Measurements from ENCODE around the gene KIF17. TPM values are rescaled to one million over a fixed set of nuclear protein-coding genes. Genes with fewer than 3 reads are reported as not detected.

KIF17 gene
- total and polyA plus RNA-seq, 2 of the 8 experiments (the other 6 are each of a cell fraction or from before 2014, with no cell fraction given), result 6.9 to 10.4 TPM

GRCh38 chr1:20668581-20668980, 49.2 kb downstream of the KIF17 start:
- DNase-seq (ENCODE audit: low read depth in 1 of 2, low spot score in 2 of 2) (no peak), FAIRE-seq (no peak)
- TF ChIP-seq CREB1 (IDR thresholded peaks at IDR 0.05), result no peak
- no peak for TF ChIP-seq SAP30 (IDR thresholded peaks at IDR 0.05; ENCODE audit: insufficient read depth, insufficient replicate concordance, low read length)
- no peak for TF ChIP-seq POU5F1 (IDR thresholded peaks at IDR 0.05; ENCODE audit: low read depth, low read length)
- no peak for TF ChIP-seq ATF2 (IDR thresholded peaks at IDR 0.05; ENCODE audit: low read length)
- TF ChIP-seq SRF (IDR thresholded peaks at IDR 0.05; ENCODE audit: low read depth, low read length), result no peak
- TF ChIP-seq SIRT6 (IDR thresholded peaks at IDR 0.05; ENCODE audit: low read length), result no peak
- no peak for TF ChIP-seq SIN3A (conservative IDR thresholded peaks at IDR 0.05 in 1 of 2, IDR thresholded peaks at IDR 0.05 in 1 of 2; ENCODE audit: low read depth in 1 of 2, low read length in 2 of 2)
- no peak for TF ChIP-seq KDM5A (IDR thresholded peaks at IDR 0.05; ENCODE audit: low read length)
- no peak for TF ChIP-seq CHD1 (IDR thresholded peaks at IDR 0.05; ENCODE audit: low read depth, low read length)
- no peak for TF ChIP-seq SP4 (IDR thresholded peaks at IDR 0.05; ENCODE audit: low read length)
- TF ChIP-seq CEBPB (IDR thresholded peaks at IDR 0.05; ENCODE audit: low read depth, low read length), result no peak
- no peak for TF ChIP-seq BCL11A (IDR thresholded peaks at IDR 0.05; ENCODE audit: low read depth in 2 of 2, low read length in 2 of 2)
- no peak for TF ChIP-seq CHD2 (IDR thresholded peaks at IDR 0.05; ENCODE audit: low read length)
- no peak for TF ChIP-seq HDAC6 (IDR thresholded peaks at IDR 0.05; ENCODE audit: low read depth, low read length)
- no peaks in the 10 kb centered on the region; a peak in 1 of 4 replicates for H3K9me3 ChIP-seq (ENCODE audit: insufficient read depth in 2 of 2, low read depth in 1 of 2, low read length in 1 of 2)
- H3K4me1 ChIP-seq (replicated peaks in 1 of 4; ENCODE audit: control insufficient read depth in 3 of 4, insufficient read depth in 4 of 4, low read length in 3 of 4), result no peaks in the 10 kb centered on the region
- no peak overlapping the region for H3K4ac ChIP-seq (replicated peaks; ENCODE audit: insufficient read length, low read depth, low read length)
- no peak overlapping the region for H3K18ac ChIP-seq (ENCODE audit: extremely low read depth, low read length)
- H2BK15ac ChIP-seq (ENCODE audit: low read length), result no peak overlapping the region
- H4K91ac ChIP-seq (replicated peaks; ENCODE audit: insufficient read length, low read length), result no peak overlapping the region
- ChIA-PET CTCF (ENCODE audit: partially characterized antibody) (interaction anchor here (0.6 to 1.4 kb wide), 6 partner anchors 9 to 79 kb away, joined by 3 to 5 read pairs (median 3); no protein-coding TSS in a partner anchor), POLR2A (ENCODE audit: partially characterized antibody) (interaction anchor here (0.7 kb wide), 1 partner anchor 109 kb away, joined by 3 read pairs; no protein-coding TSS in a partner anchor)
- no peak overlapping the region for H2BK12ac ChIP-seq (ENCODE audit: low read depth, low read length)
- H3K56ac ChIP-seq (replicated peaks; ENCODE audit: insufficient read length, low read depth, low read length), result no peak overlapping the region
- H4K20me1 ChIP-seq (replicated peaks in 1 of 2; ENCODE audit: control insufficient read depth in 1 of 2, insufficient read depth in 2 of 2, low read length in 2 of 2), result no peaks in the 10 kb centered on the region
- no peaks in the 10 kb centered on the region for H3K79me1 ChIP-seq (ENCODE audit: low read depth, low read length)
- 93% methylated on average over 1 of the region's 1 CpG; no CpG with 5 or more reads in 1 of the 2 experiments for WGBS, 2 experiments (ENCODE audit: extremely low coverage in 1 of 2, insufficient coverage in 1 of 2, insufficient read length in 1 of 2, insufficient replicate concordance in 2 of 2, low coverage in 1 of 2, low lambda C conversion rate in 2 of 2, missing lambda C conversion rate in 1 of 2)
- H3K9ac ChIP-seq (replicated peaks in 1 of 4; ENCODE audit: extremely low read depth in 1 of 4, low read depth in 3 of 4, low read length in 3 of 4), result no peak overlapping the region
- peaks cover 0 to 6% (median 3%) of the 10 kb centered on the region in 4 experiments; a peak in 2 of 8 replicates for H3K36me3 ChIP-seq (ENCODE audit: control insufficient read depth in 2 of 4, insufficient read depth in 4 of 4, low read length in 3 of 4)
- no peak overlapping the region for H2AFZ ChIP-seq (ENCODE audit: low read length)
- no peak overlapping the region for H4K8ac ChIP-seq (ENCODE audit: extremely low read depth, insufficient read depth, low read length)
- no peak overlapping the region for H3K23ac ChIP-seq (ENCODE audit: insufficient read length)
- no peak overlapping the region for H3K27ac ChIP-seq (ENCODE audit: low read depth, low read length)
- no peak overlapping the region for H2BK120ac ChIP-seq (replicated peaks; ENCODE audit: low read depth, low read length)
- H3K23me2 ChIP-seq (ENCODE audit: low read depth, low read length), result no peaks in the 10 kb centered on the region
- no peak overlapping the region for H2BK20ac ChIP-seq (ENCODE audit: low read length)
- no peak overlapping the region for H3K14ac ChIP-seq (ENCODE audit: insufficient read length)
- H4K5ac ChIP-seq (ENCODE audit: insufficient read length, low read depth, low read length), result no peak overlapping the region
- no peak overlapping the region for H2BK5ac ChIP-seq (ENCODE audit: low read depth, low read length)
- H2AK5ac ChIP-seq (ENCODE audit: low read depth, low read length), result no peak overlapping the region
- no peaks in the 10 kb centered on the region for H3K27me3 ChIP-seq (replicated peaks in 1 of 4; ENCODE audit: control insufficient read depth in 3 of 4, extremely low read depth in 1 of 4, insufficient read depth in 3 of 4, low read length in 3 of 4)
- no peak overlapping the region for H3K4me3 ChIP-seq (ENCODE audit: extremely low read depth in 1 of 4, insufficient read depth in 2 of 4, low read depth in 3 of 4, low read length in 4 of 4)
- no peaks in the 10 kb centered on the region for H3K79me2 ChIP-seq (ENCODE audit: control insufficient read depth in 1 of 2, insufficient read depth in 2 of 2, low read length in 2 of 2)
- H3K4me2 ChIP-seq (ENCODE audit: insufficient read depth in 1 of 2, low read depth in 2 of 2, low read length in 2 of 2), result no peak overlapping the region
